DMS53 (cell line): Measurements from ENCODE around the gene CACNG6.
"Not testable (repeated sequence)": the region's sequence is repeated elsewhere in the genome, so short reads cannot be mapped to it uniquely, and the experiment has no call there.

ENCODE experiments used
- DNase-seq: peaks from one replicate; lab custom pipeline; 2025; lab: John Stamatoyannopoulos, UW

Gene CACNG6

GRCh38 chr19:53991224-53992113, at the start of gene CACNG6:
TSS of gene CACNG6 (plus strand) at chr19:53991637. CDS start at chr19:53992878, 1,241 bp downstream.
- no peak for DNase-seq

GRCh38 chr19:53942001-53942786, 49.2 kb upstream of the CACNG6 start:
- no peak for DNase-seq

- DNase-seq, result no peak
Measured at GRCh38 chr19:53944416-53944815, 47.0 kb upstream of the CACNG6 start.

GRCh38 chr19:53944933-53945332, 46.5 kb upstream of the CACNG6 start:
- no peak for DNase-seq

GRCh38 chr19:53945441-53945840, 46.0 kb upstream of the CACNG6 start:
- DNase-seq, result no peak

GRCh38 chr19:53945998-53946397, 45.4 kb upstream of the CACNG6 start:
- no peak for DNase-seq

- no peak for DNase-seq
Measured at GRCh38 chr19:53947624-53948023, 43.8 kb upstream of the CACNG6 start.

- not testable (repeated sequence) for DNase-seq
Measured at GRCh38 chr19:53948611-53949010, 42.8 kb upstream of the CACNG6 start.

GRCh38 chr19:53951436-53951835, 40.0 kb upstream of the CACNG6 start:
- DNase-seq, result no peak

- no peak for DNase-seq
Measured at GRCh38 chr19:53951947-53952346, 39.5 kb upstream of the CACNG6 start.

GRCh38 chr19:53953383-53953782, 38.1 kb upstream of the CACNG6 start:
- no peak for DNase-seq

- no peak for DNase-seq
Measured at GRCh38 chr19:53957448-53958167, 33.8 kb upstream of the CACNG6 start.

GRCh38 chr19:53958168-53958571, 33.3 kb upstream of the CACNG6 start:
- peak; percentile 21 for DNase-seq

GRCh38 chr19:53958823-53959757, 32.3 kb upstream of the CACNG6 start:
- DNase-seq, result no peak

GRCh38 chr19:53960187-53960586, 31.2 kb upstream of the CACNG6 start:
- no peak for DNase-seq

GRCh38 chr19:53960886-53961285, 30.6 kb upstream of the CACNG6 start:
- no peak for DNase-seq

- no peak for DNase-seq
Measured at GRCh38 chr19:53961523-53962356, 29.7 kb upstream of the CACNG6 start.

- DNase-seq, result no peak
Measured at GRCh38 chr19:53962887-53963431, 28.5 kb upstream of the CACNG6 start, which contains the start of gene CACNG8. TSS of gene CACNG8 (plus strand) at chr19:53962937.

GRCh38 chr19:53965091-53965490, 26.3 kb upstream of the CACNG6 start:
- DNase-seq, result no peak

GRCh38 chr19:53966931-53967330, 24.5 kb upstream of the CACNG6 start:
- DNase-seq, result no peak
